ENCODE measurements around the gene KCNK6.

- TF ChIP-seq CTCF (conservative IDR thresholded peaks at IDR 0.05; ENCODE audit: low read length): no peak
- TF ChIP-seq EZH2phosphoT487 (IDR thresholded peaks at IDR 0.05; ENCODE audit: borderline replicate concordance): no peak
Measured at GRCh38 chr19:38355728-38356725, 36.4 kb downstream of the KCNK6 start.
